CMK (cell line): ENCODE results near the gene PIP5KL1.

ENCODE experiments used
- DNase-seq: peaks from one replicate; pipeline ENCODE4 v3.0.0-alpha.2; 2010; ENCODE audit warnings: low read depth

Gene PIP5KL1

DNA sequence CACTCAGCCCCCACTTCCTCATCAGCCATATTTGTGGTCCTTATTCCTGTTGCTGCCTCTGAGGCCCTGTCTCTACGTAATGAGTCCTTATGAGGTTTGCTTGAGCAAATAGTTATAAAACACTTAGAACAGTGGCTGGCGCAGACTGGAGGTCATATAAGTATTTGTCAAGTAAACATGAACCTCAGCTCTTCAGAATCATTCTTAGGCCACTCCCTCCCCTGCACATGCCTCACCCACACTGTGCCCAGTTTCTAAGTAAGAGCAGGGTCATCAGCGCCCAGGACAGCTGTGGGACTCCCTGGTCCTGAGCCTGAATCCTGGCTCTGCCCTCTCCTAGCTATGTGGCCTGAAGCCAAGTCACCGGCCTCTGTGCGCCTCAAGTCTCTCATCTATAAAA is 17.7 kb downstream of the PIP5KL1 start:
- no peak for DNase-seq

GRCh38 chr9:127912296-127912695 is 18.3 kb downstream of the PIP5KL1 start:
- no peak for DNase-seq

GRCh38 chr9:127910613-127911205 is 19.9 kb downstream of the PIP5KL1 start:
- no peak for DNase-seq

GRCh38 chr9:127909839-127910273 is 20.7 kb downstream of the PIP5KL1 start:
- no peak for DNase-seq

DNA sequence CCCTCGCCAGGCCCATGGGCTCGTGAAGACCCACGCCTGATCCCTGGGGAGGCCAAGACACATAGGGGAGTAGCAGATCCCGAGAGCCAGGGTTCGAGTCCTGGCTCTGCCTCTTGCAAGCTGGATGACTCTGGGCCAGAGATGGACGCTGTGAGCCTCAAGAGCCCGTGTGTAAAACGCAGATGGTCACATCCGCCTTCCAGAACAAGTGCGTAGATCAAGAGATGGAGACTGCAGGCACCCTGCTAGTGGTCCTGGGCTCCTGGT is 22.0 kb downstream of the PIP5KL1 start:
- DNase-seq = no peak

DNA sequence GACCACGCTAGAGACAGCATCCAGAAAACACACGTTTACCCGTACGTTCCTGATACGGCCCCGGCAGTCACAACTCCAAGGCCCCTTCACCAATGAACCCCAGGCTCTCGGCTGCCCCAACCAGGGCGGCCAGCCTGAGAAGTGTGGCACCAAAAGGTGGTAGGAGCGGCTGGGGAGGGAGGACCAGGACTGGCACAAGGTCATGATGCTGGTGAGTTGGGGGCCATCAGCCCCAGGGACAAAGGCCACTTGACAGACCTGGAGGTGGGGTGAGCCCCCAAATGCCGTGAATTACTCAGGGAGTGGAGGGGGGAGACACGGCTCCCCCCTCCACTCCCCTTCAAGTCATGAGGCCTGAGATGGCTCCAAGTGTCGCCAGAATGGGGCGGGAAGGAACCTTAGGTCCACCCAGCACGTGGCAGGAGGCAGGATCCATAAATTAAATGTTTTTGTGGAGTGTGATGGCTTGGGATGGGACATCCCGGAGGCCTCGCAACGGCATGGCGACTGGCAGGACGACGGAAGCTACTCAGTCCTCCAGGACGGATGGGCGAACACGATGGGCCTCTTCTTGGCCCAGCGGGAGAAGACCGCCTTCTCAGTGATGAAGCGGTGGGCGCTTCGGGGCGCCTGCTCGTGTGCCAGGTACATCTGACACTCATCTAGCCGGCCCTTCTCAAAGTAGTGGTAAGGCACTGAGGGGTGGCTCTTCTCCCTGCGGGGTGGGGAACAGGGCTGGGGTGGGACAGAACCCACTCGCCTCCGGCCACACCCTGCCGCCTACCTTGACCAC is 22.5 kb downstream of the PIP5KL1 start:
- no peak for DNase-seq

DNA sequence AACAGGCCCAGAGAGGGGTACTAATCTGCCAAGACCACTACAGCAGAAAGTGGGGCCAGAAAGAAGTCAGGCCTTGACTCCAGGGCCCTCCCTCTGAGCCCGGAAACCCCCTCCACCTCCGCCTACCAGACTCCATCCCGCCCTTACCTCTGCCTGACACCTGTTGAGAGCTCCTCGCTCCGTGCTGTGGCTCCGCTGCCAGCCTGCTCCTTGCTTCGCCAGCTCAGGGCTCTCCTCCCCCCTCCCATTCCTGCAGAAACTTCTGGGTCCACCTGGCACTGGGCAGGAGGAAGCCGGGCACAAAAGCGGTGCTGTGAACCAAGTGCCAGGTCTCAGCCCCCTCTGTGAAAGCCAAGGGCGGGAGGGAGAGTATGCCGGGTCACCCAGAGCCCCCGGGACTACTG is 24.8 kb downstream of the PIP5KL1 start:
- no peak for DNase-seq

- DNase-seq = no peak
Observed at GRCh38 chr9:127905004-127905728, 25.4 kb downstream of the PIP5KL1 start.

GRCh38 chr9:127904561-127905003 is 26.0 kb downstream of the PIP5KL1 start:
- DNase-seq = no peak

DNA sequence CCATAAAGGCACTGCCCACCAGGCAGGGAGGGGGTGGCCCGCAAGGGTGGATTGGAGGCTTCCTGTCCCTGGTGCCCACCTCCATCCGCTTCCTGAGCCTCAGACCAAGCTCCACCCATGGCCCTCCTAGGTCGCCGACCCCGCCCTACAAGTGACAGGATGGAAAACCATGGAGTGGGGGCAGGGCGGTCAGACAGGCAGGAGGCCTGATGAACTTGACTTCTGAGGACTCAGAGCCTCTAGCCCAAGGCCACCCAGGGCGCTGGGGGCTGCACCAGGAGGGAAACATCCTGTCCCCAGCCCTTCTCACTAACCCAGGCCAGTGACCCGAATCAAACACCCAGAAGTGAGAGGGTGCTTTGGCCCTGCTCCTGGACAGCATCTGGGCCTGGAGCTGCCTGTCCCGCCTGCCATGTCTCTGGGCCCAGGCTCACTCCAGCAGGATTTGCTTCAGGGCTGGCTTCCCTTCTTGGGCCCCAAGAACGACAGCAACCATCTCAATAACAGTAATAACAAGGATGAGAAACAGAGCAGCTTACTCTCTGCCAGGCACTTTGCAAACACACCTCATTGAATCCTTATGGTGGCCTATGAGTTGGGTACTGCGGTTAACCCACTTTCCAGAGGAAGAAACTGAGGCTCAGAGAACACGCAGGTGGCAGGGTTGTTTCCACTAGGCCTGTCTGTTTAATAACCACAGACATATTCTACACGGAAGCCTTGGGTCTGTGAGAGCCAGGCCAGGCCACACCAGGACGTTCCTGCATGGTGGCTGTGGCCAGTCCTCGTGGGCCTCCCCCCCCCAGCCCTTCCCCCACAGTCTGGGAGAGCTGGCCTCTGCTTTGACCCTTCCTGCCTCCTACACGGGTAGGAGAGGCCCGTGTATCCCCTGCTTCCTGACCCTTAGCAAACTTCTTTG is 26.8 kb downstream of the PIP5KL1 start:
- peak; percentile 97 for DNase-seq

GRCh38 chr9:127899128-127899943 is 31.2 kb downstream of the PIP5KL1 start, which contains the start of gene ST6GALNAC6:
Gene ST6GALNAC6, minus strand, starts transcription at chr9:127899603. Its CDS starts 1,622 bp downstream, at chr9:127897981.
- no peak for DNase-seq

- DNase-seq = no peak
Observed at GRCh38 chr9:127898433-127899127, 32.0 kb downstream of the PIP5KL1 start.

DNA sequence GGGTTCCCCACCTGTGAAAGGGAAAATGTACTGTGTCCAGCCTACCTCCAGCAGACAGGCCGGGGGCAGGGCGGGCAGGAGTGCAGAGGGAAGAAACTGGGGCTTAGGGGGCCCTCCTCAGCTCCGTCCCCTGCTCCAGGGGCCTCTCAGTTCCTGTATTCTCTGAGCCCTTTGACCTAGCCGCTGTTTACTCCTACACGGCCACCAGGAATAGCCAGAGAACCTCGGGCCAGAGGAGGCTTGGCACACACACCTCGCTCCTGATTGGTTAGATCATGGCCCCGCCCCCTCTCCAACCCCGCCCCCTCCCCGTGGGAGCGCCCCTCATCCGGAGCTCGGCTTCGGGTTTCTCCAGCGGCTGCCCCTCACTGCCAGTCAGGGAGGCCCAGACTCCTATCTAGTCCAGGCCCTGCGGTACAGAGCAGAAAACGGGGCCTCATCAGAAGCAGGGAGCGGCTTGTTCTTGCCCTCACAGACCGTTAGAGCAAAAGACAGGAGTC is 33.3 kb downstream of the PIP5KL1 start:
- no peak for DNase-seq

- no peak for DNase-seq
Observed at GRCh38 chr9:127896395-127897192, 34.0 kb downstream of the PIP5KL1 start.

GRCh38 chr9:127895811-127896210 is 34.8 kb downstream of the PIP5KL1 start:
- DNase-seq = no peak

- DNase-seq = no peak
Observed at GRCh38 chr9:127893392-127893791, 37.2 kb downstream of the PIP5KL1 start.

DNA sequence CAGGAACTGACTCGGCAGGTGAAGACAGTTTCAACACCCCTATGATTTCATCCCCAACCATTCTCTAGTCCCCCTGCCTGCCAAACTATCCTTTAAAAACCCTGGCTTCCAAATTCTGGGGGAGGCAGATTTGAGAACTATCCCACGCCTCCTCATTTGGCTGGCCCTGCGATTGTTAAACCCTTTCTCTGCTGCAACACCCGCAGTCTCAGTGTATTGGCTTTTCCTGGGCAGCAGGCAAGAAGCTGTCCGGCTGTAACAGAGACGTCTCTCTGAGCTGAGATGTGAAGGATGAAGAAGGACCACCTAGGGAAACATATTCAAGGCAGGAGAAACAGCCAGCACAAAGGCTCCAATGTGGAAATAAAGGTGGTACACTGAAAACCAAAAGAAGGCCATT is 37.7 kb downstream of the PIP5KL1 start:
- no peak for DNase-seq

- no peak for DNase-seq
Observed at GRCh38 chr9:127890053-127890452, 40.5 kb downstream of the PIP5KL1 start.

DNA sequence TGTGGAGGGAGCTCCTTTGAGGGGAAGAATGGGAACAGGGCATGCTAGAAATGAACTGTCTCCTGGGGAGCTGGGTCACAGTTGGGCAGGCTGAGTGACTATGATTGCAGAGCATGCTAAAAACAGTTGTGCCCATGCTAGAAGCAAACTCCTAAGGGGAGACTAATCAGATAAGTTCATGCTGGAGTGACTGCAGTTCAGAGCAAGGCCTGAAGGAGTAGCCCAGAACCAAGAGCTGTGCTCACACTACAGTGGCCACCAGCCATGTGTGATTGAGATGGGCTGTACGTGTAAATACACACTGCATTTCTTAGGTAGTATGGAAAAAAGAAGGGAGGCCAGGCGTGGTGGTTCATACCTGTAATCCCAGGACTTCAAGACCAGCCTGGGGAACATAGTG is 42.8 kb downstream of the PIP5KL1 start:
- no peak for DNase-seq
